ENCODE measurements around the gene RANBP17.

DNA sequence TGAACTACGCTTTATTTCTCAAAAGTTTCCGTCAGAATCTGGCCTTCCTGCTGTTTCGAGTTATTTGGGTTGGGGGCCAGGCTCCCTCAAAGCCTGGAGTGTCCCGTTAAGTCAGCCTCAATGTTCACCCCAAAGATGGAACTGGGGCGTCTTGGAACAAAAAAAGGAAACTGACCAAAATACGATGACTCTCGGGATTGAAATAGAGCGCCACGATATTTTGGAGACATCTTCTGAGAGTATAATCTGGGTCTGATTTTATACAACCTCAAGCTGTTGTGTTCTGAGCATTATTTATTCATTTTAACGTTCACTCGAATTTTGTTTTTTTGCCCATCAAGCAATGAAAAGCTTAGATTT is 475.4 kb downstream of the RANBP17 start:
- TF ChIP-seq, protein P1, sequence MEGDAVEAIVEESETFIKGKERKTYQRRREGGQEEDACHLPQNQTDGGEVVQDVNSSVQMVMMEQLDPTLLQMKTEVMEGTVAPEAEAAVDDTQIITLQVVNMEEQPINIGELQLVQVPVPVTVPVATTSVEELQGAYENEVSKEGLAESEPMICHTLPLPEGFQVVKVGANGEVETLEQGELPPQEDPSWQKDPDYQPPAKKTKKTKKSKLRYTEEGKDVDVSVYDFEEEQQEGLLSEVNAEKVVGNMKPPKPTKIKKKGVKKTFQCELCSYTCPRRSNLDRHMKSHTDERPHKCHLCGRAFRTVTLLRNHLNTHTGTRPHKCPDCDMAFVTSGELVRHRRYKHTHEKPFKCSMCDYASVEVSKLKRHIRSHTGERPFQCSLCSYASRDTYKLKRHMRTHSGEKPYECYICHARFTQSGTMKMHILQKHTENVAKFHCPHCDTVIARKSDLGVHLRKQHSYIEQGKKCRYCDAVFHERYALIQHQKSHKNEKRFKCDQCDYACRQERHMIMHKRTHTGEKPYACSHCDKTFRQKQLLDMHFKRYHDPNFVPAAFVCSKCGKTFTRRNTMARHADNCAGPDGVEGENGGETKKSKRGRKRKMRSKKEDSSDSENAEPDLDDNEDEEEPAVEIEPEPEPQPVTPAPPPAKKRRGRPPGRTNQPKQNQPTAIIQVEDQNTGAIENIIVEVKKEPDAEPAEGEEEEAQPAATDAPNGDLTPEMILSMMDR (IDR thresholded peaks at IDR 0.05; ENCODE audit: low read depth, low read length): no peak
- no peak for TF ChIP-seq EZH2phosphoT487 (IDR thresholded peaks at IDR 0.05; ENCODE audit: low read depth)

Data from OCI-LY3 (cell line).